Head of caudate nucleus (tissue), 42 donors: Measurements from ENCODE around the gene ZNF423.

Experiments used
- DNase-seq, 42 donors: peaks; one replicate each; pipeline versions ENCODE4 v3.0.0 to v3.0.0-alpha.2; 2020 to 2021; ENCODE audit warnings: mixed read lengths in 7 of 42
- intact Hi-C: fragments of 100-400 bp; cut with DNase I; formaldehyde crosslinking; loops from one replicate; pipeline ENCODE4 v1.15.0; 2022

Gene ZNF423

DNA sequence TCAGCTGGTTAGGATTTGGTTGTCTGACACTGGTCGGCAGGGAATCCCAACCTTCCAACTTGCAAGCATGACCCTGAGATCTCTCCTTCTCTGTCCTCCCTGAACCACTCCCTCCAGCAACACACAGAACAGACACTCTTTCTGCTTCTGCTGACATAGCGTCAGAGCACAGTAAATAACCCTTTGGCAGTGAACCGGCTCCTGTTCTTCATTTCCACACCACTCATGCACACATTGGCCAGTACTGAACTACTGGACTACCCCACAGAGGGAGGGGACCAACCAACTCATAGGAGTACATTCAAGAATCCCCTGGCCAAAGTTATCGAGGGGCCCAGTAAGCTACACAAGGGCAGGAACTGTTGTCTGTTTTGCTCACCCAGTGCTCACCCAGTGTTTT is 138.2 kb downstream of the ZNF423 start:
- DNase-seq = no peak
- intact Hi-C loops = no loop called here

DNA sequence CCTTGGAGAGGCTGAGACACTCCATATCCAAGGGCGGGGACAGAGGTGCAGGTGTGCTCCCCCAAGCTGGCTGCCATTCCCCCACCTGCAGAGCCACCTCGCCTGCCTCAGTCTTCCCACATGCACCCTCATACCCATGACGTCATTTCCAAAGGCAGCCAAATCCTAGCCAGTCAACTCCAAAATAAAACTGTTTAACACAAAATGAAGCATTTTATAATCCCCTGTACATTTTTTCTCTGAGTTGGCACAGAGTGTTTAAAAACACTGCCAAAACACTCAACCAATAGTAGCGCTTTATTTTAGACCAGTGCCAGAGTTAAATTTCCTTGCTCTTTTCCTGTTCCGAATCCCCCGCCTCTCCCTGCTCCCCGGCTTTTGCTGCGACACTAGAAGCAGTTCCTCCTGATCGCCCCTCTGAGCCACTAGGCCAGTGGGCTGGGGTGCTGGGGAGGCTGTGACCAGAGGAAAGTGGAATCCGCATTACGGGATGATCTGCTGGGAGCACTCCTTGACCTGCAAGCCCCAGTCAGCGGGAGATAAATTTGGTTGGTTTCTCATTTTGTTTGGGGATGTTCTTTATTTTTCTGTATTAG is 139.5 kb downstream of the ZNF423 start:
- no peak for DNase-seq
- intact Hi-C loops = no loop called here

DNA sequence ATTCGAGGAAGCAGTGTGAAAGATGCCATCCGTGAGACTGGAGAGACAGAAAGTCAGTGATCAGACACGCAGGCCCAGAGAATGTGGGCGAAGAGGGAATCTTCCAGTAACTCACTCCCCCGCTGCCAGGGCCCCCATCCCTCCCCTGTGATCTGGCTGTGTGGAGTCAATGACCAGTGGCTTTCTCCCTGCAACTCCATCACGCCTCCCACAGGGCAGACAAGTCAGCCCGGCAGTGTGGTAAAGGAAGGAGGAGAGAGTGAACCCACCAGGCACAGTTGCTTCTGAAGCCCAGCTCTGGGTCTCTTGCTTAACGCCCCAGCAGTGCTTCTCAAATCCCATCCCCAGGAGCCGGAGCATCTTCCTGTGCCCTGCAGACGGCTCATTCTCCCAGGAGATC is 142.1 kb downstream of the ZNF423 start:
- no peak for DNase-seq
- intact Hi-C loops = no loop called here

DNA sequence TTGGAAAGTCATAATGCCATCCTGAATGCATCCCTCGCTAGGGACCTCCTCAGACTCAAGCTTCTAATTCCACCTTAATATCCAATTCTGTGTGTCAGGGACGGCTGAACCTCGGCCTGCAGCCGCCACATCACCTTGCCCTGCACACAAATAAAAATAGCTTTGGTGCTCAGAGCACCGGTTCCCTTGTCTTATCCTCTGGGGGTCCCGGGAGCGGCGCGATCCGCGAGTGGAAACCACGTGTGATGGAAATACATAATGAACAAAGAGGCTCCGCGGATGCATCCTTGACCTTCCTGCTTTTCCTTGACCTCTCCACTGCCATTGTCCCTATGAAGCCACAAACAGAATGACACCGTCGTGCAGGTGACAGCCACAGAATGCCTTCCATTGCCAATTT is 143.4 kb downstream of the ZNF423 start:
- intact Hi-C loops = no loop called here
- no peak for DNase-seq

DNA sequence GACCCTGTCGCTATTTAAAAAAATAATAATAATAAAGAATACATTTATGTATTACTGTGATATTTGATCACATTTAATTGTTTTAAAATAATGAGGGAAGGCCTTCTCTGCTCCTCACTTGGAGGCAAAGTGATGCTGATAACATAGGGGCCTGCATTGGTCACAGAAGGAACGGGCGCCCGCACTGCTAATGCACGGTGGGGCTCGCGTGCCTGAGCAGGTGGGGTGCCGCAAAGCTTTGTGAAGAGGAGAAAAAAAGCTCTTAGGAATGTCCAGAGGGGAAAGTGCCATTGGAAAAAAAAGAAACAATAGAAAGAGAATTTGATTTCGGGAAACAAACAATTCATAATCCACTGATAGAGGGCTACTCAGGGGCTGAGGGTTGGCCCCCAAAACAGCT is 143.8 kb downstream of the ZNF423 start:
- intact Hi-C loops = no loop called here
- no peak for DNase-seq

DNA sequence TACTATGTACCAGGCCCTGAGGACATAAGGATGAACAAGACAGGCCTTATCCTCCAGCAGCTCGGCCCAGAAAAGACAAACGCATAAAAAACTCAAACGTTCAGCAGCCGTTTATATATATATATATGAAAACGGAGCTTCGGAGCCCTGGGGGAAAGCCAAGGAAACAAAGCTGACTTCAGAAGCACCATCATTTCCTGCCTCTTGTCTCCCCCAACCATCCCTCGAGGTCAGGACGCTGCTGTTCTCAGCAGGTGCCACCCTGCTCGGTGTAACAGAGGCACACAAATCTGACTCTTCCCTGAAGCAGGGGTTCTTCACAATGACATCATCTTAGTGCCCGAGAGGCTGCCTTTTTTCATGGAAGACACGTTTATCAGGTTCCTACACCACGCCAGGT is 146.9 kb downstream of the ZNF423 start:
- intact Hi-C loops = no loop called here
- DNase-seq = no peak

DNA sequence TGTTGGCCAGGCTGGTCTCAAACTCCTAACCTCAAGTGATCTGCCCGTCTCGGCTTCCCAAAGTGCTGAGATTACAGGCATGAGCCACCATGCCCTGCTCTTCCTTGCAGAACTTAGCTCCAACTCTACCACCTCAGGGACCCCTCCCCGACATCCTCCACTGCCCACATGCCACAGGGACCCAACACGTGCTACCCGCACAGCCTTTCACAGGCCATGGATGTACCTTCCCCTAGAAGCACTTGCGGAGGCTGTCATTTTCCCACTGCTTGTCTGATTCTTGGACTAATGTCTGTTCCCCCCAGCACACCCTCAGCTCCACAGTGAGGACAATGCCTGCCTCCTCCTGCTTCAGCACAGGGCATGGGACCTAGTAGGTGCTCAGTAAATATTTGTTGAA is 147.4 kb downstream of the ZNF423 start:
- no peak for DNase-seq
- intact Hi-C loops = no loop called here

DNA sequence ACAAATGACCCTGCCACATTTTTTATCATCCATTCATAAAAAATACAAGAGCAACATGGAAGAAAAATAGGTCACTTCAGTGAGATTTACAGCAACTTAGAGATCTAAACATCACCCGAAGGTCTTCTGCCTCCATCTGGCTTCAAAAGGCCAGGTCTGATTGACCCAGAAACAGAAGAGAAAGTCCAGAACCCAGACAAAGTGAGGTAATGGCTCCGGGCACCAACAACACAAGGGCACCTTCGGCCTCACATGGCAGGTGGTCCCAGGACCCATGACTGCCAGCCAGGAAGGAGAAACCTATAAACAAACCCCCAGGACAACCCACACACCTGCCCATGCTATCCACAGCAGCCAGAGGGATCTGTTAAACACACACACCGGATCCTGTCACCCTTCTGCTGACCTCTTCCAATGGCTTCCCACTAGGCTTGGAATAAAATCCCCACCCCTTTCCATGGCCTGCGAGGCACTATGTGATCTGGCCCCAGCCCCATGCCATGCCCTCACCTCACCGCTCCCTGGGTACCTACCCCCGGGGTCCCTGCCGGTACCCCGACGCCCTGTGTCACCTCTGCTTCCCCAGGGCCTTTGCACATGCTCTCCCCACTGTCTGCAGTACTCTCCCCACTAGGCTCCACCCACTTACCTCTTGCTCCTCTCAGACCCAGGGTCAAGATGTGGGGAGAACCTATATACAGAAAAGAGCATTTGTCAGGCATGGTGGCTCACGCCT is 149.1 kb downstream of the ZNF423 start:
- DNase-seq = no peak
- intact Hi-C loops = no loop called here

DNA sequence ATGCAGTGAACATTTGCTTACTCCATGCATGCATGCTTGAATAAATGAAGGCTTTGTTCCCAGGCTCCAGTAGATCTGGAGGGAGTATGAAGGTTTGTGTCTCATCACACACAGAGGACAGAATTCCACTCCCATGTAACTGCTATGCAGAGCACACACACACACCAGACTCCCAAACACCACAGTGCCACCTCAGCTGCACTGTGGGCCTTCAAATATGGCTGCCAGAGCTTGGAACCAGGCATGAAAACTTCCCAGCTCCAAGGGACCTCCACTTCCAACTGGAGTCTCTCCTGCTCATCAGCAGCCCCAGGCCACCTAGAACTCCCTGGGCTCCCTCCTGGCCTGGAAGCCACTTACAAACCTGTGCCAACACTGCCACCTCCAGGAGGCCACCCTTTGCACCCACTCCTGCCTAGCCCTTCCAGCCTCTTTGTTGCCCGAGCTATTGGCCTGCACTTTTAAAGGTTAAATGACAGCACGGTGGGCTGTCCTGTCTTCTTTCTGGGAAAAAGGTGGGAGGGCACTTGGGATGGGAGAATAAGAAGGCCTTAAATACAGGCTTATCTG is 151.2 kb downstream of the ZNF423 start:
- DNase-seq = no peak
- intact Hi-C loops = no loop called here

DNA sequence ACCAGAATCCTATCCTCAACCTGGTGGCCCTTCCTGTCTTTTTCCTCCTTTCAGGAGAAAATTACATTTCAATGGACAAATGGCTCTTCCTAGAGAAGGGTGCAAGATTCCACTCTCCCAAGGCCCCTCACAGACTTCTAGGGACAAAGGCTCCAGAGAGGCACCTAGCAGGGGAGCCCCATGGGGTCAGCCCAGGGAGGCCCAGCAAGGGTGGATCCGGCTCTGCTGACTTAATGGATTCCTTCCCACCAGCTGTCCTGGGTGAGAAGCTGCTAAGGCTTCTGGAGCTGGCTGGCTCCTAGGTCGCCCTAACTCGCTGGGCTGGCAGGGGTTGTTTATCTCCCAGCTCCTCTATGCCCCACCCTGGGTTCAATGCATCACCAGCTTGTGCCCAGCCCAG is 152.4 kb downstream of the ZNF423 start:
- no peak for DNase-seq
- intact Hi-C loops = no loop called here

DNA sequence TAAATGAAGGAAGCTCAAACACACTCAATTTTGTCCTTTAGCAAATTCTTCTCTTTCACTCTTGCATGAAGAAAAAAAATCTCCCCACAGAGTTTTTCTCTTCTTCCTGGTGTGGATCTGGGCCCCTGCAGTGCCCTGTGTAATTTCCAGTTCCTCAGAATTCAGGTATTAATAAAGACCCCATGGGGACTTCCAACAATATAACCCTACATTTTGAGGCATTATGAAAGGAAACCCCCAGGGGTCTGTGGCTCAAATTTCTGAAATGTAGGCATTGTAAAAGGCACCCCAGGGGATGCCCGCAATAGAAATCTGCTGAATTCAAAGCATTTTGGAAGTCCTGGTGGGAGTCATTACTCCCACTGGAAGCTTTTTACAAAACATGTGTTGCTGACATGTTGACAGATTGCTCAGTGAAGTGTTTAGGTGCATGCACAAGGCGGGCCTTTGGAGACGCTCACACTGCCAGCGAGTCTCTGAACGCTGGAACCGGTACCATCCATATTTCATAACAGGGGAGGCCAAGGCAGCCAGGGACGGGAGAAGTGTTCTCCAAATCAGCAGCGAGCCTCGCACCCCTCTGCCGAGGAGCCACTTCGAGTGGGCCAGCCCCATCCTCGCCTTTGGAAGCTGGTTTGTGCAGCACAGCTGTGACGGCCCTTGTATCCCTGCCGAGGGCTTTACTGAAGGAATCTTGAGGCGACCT is 154.0 kb downstream of the ZNF423 start:
- intact Hi-C loops = no loop called here
- peak in 22 of 42 donors; percentile 9 to 52 (median 28) for DNase-seq

DNA sequence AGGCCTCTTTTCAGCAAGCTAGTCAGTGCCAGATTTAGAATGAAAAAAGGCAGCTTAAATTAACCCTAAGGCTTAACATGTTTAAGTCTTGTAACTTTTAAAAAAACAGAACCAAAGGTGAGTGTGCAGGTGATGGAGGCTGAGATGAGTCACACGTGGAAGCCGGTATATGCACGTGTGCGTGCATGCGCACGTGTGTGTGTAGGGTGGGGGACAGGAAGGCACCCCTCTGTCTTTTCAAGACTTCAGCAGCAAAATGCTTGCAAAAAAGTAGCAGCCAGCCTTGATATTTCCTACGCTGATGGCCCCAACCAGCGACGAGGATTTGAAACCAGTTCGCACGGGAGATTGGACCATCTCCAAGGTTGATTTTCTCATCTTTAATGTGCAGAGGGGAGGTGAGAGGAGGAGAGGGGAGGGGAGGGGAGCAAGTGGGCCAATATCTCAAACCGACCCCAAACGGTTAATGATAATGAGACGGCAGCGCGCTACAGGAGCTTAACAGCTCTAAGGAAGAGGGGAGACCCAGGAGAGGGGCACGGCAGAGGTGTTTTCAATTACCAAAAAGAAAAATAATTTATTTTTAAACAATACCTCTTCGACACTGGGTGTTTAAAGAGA is 154.7 kb downstream of the ZNF423 start:
- peak in 4 of 42 donors; percentile 13 to 48 (median 16) for DNase-seq
- intact Hi-C loops = no loop called here

DNA sequence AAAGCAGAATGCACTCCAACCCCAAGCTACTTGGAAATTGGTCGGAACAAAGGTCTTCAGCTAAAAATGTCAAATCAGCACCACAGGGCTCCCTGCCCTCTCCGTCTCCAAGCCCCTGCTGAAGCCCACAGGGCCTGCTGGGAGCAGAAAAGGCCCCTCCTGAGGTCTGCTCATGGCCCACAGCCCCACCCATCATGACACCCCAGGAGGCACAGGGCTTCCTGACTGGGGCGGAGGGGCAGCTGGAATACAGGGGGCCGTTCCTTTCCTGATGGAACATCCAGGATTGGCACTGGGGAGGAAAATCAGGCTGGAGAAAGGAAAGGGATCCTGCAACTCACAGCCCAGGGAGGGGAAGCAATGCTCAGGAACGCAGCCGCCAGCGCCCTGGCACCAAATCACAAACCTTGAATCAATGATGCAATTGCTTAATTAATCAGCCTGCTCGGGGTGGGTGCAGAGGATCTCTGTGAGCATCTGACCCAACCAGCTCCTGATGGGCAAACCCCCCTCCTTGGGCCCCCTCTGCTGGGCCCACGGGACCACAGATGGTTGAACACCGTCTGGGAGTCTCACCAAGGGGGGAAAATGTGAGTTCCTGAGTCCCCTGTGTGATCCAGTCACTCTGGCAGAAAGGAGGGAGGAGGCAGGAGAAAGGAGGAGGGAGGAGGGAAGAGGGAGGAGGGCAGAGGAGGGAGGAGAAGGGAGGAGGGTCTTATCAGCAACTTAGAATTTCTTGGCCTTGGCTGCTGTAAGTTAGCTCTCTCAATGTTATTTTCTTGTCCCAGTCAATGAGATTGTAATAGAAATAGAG is 155.5 kb downstream of the ZNF423 start:
- DNase-seq = no peak
- intact Hi-C loops = no loop called here

DNA sequence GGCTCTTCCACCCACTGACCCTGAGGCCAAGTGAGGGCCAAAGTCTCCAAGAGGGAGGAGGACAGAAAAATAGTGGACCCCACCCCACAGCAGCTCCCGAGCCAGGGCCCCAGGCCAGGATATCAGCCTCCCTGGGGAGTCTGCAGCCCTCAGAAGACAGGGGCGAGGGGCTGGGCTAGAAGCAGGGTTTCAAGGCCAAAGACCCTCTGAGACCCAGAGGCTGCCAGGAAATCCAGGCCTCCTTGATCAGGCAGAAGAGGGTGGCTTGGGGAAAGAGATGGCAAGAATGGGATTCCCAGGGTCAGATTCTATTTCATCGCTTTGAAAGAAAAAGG is 156.1 kb downstream of the ZNF423 start:
- intact Hi-C loops = no loop called here
- no peak for DNase-seq

DNA sequence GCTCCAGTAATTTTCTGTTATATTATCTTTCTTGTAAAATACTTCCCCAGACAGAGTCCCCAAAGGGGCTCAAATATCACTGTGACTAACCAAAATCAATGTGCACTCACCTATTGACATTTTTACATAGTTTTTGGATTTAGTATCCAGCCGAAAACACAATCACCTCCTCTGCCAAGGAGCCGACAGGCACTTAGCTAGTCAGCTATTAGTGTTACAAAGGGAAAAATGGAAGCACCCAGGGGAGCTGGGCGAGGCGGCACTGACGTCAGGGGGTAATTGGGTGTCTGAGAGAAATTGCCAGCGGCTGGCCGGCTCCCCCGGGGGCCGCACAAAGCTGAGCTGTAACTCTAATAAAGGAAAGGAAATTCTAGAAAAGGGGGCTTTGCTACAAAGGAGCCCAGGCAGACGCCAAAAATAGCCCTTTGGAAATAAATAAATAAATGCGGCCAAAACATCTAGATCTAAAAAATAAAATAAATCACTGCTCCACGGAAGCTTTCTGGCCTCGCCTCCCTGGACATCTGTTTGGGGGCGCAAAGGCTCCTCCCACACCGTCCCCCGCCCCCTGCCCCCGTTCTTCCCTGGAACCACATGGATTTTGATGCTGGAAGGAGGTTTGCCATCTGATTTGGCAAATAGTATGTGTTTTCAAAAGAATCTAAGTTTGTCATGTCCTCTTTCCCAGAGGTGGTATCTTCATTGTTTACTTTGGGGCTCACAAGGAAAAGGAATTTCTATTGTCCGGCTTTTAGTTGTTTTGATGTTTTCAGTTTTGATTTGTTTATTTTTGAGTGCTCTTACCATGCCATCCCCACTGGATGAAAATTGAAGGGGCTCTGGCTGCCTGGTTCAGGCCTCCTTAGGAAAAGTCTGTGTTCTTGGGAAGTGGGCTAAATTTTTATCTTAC is 156.7 kb downstream of the ZNF423 start:
- intact Hi-C loops = no loop called here
- no peak for DNase-seq

DNA sequence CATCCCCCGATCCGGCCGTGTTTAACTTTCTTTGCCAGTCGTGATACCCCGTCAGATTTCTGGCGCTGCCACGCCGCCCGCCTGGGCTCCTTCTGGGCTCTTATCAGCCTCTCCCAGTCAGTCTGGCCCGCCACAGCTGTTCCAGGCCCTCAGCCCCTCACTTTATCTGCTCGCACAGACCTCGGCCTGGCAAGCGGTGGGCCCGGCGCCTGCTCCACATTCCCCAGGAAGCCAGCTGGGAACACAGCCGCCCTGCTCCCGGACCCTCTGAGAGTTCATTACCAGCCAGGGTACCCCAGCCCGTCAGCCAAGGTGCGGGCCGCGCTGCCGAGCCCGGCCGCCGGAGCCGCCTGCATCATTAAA is 157.5 kb downstream of the ZNF423 start:
- intact Hi-C loops = no loop called here
- no peak for DNase-seq

DNA sequence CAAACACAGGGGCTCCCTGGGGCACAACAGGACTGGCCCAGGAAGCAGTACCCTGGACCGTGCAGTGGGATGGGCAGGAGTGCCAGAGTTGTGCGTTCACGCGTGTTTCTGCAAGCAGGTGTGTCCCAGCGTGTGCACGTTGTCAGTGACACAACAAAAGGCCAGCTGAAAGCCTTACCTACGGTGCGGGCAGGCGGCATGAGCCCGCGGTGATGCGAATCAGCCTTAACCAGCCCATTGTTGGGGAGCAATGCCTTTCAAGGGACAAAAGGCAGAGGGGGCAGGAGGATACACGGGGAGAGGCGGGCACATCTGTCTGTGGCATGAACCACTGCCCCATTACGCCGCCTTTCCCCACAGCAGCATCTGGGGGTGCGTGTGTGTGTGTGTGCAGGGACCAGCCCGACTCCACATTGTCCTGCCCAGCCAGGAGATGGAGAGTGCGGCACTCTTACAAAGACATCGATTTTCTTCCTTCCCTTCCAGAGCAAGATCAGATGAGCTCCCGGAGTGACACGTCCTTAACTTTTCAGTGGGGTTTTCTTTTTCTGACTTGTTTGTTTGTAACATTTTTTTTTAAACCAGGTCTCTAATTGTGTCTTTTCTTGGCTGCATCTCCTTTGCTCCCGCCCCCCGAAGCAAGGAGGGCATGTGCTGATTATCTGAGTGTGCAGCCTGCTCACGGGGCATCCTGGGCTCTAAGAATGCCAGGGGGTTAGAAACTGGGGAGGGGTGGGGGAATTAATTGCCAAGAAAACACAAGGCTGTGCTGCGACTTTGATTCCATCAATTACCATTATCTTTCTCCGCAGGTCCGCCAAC is 158.1 kb downstream of the ZNF423 start:
- no peak for DNase-seq
- intact Hi-C loops = no loop called here
